Measurements from ENCODE around the gene KCND2. TPM values are rescaled to one million over a fixed set of nuclear protein-coding genes. Genes with fewer than 3 reads are reported as not detected.
"Not testable (repeated sequence)": the region's sequence is repeated elsewhere in the genome, so short reads cannot be mapped to it uniquely, and the experiment has no call there.

KCND2 gene
- total RNA-seq, 2 donors from 2014 or later, result 0.08 to 0.17 TPM

DNA sequence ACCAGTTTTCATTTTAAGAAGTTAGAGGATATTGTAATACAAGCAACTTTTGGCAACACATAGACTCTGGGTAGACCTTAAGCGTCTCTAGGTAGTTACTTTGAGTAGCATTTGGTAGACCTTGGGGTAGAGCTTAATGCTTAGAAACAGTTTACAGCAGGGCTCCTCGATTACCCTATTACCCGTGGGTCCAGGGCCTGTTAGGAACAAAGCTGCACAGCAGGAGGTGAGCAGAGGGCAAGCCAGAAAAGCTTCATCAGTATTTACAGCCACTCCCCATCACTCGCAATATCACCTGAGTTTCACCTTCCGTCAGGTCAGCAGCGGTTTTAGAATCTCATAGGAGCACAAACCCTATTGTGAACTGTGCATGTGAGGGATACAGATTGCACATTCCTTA, 411.5 kb downstream of the KCND2 start:
- H3K4me3 ChIP-seq, result no peak overlapping the region
- no peak overlapping the region for H3K27ac ChIP-seq
- H3K9me3 ChIP-seq, result no peaks in the 10 kb centered on the region
- H3K4me1 ChIP-seq, result no peaks in the 10 kb centered on the region
- H3K9ac ChIP-seq (ENCODE audit: low read depth in 2 of 2, low read length in 2 of 2), result no peak overlapping the region
- TF ChIP-seq, protein P1, sequence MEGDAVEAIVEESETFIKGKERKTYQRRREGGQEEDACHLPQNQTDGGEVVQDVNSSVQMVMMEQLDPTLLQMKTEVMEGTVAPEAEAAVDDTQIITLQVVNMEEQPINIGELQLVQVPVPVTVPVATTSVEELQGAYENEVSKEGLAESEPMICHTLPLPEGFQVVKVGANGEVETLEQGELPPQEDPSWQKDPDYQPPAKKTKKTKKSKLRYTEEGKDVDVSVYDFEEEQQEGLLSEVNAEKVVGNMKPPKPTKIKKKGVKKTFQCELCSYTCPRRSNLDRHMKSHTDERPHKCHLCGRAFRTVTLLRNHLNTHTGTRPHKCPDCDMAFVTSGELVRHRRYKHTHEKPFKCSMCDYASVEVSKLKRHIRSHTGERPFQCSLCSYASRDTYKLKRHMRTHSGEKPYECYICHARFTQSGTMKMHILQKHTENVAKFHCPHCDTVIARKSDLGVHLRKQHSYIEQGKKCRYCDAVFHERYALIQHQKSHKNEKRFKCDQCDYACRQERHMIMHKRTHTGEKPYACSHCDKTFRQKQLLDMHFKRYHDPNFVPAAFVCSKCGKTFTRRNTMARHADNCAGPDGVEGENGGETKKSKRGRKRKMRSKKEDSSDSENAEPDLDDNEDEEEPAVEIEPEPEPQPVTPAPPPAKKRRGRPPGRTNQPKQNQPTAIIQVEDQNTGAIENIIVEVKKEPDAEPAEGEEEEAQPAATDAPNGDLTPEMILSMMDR (IDR thresholded peaks at IDR 0.05), result no peak
- DNase-seq, result no peak
- intact Hi-C loops (cut with DNase I), result no loop called here
- H3K36me3 ChIP-seq, result no peaks in the 10 kb centered on the region
- no peaks in the 10 kb centered on the region for H3K27me3 ChIP-seq

DNA sequence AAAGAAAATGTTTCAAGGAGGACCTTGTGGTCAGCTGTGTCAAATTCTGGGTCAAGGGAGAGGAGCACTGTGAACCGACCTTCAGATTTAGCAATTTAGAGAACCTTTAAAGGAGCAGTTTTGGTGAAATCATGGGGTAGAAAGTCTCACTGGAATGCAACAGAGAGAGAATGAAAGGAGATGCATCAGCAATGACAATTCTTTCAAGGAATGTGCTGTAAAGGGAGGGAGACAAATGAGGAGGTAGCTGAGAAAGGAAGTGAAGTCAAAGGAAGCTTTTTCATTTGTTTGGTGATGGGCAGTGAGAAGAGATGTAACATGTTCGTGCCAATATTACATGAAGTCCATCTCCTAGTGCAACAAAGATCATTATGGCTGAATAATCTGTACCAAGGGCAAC, 418.9 kb downstream of the KCND2 start:
- H3K9ac ChIP-seq (ENCODE audit: low read depth in 2 of 2, low read length in 2 of 2), result no peak overlapping the region
- H3K4me1 ChIP-seq, result no peaks in the 10 kb centered on the region
- no peaks in the 10 kb centered on the region for H3K36me3 ChIP-seq
- TF ChIP-seq, protein P1 (IDR thresholded peaks at IDR 0.05), result no peak
- H3K27ac ChIP-seq, result no peak overlapping the region
- no peak overlapping the region for H3K4me3 ChIP-seq
- no peak for DNase-seq
- intact Hi-C loops (cut with DNase I), result no loop called here
- no peaks in the 10 kb centered on the region for H3K27me3 ChIP-seq
- H3K9me3 ChIP-seq, result no peaks in the 10 kb centered on the region

DNA sequence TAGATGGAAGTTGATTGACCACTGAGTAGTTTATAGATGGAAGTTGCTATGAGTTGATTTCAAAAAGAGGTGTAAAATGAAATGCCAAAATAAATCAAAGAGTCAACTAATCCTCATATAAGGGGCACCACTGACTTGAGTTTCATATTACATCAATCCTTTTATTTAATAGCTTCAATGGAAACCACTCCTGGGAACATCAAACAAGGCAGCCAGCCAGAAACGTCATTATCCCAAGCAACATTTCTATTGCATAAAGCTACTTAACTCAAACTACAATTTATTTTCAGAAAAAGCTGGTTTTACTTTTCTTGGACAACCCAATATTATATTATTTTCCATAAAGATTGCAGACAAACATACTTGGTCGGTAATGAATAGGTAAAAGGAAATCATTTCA, 422.9 kb downstream of the KCND2 start:
- H3K36me3 ChIP-seq, result no peaks in the 10 kb centered on the region
- no peak overlapping the region for H3K9ac ChIP-seq (ENCODE audit: low read depth in 2 of 2, low read length in 2 of 2)
- H3K4me1 ChIP-seq, result no peaks in the 10 kb centered on the region
- intact Hi-C loops (cut with DNase I), result no loop called here
- TF ChIP-seq, protein P1 (IDR thresholded peaks at IDR 0.05), result no peak
- no peak overlapping the region for H3K27ac ChIP-seq
- no peak for DNase-seq
- no peak overlapping the region for H3K4me3 ChIP-seq
- no peaks in the 10 kb centered on the region for H3K9me3 ChIP-seq
- no peaks in the 10 kb centered on the region for H3K27me3 ChIP-seq

DNA sequence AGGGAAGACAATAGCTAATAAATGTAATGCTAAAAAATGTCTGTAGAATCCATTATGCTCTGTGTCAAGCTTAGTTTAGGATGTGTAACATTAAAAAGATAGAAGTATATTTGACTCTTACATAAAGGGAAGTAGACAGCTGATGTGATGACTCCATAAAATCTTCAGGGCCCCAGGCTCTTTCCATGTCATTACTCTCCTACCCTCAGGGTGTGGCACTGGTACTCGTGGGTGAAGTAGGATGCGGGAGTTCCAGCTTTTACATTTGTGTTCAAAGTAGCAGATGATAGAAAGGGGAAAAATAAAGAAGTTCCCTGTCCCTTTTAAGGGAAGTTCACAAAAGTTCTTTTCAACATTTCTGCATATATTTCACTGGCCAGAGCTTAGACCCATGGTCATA, 427.8 kb downstream of the KCND2 start:
- H3K27me3 ChIP-seq, result no peaks in the 10 kb centered on the region
- no peak overlapping the region for H3K27ac ChIP-seq
- no peak overlapping the region for H3K9ac ChIP-seq (ENCODE audit: low read depth in 2 of 2, low read length in 2 of 2)
- H3K9me3 ChIP-seq, result no peaks in the 10 kb centered on the region
- intact Hi-C loops (cut with DNase I), result no loop called here
- no peaks in the 10 kb centered on the region for H3K4me1 ChIP-seq
- H3K36me3 ChIP-seq, result no peaks in the 10 kb centered on the region
- TF ChIP-seq, protein P1 (IDR thresholded peaks at IDR 0.05), result no peak
- DNase-seq, result no peak
- H3K4me3 ChIP-seq, result no peak overlapping the region

DNA sequence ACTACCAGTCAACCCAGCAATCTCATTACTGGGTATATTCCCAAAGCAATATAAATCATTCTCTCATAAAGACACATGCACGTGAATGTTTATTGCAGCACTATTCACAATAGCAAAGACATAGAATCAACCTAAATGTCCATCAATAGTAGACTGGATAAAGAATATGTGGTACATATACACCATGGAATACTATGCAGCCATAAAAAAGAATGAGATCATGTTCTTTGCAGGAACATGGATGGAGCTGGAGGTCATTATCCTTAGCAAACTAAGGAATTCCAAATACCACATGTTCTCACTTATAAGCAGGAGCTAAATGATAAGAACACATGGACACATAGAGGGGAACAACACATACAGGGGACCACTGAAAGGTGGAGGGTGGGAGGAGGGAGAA, 429.4 kb downstream of the KCND2 start:
- H3K9me3 ChIP-seq; H3K27ac ChIP-seq; H3K36me3 ChIP-seq; intact Hi-C loops (cut with DNase I); H3K4me3 ChIP-seq; DNase-seq; H3K27me3 ChIP-seq; H3K9ac ChIP-seq (ENCODE audit: low read depth in 2 of 2, low read length in 2 of 2); H3K4me1 ChIP-seq: not testable (repeated sequence)

DNA sequence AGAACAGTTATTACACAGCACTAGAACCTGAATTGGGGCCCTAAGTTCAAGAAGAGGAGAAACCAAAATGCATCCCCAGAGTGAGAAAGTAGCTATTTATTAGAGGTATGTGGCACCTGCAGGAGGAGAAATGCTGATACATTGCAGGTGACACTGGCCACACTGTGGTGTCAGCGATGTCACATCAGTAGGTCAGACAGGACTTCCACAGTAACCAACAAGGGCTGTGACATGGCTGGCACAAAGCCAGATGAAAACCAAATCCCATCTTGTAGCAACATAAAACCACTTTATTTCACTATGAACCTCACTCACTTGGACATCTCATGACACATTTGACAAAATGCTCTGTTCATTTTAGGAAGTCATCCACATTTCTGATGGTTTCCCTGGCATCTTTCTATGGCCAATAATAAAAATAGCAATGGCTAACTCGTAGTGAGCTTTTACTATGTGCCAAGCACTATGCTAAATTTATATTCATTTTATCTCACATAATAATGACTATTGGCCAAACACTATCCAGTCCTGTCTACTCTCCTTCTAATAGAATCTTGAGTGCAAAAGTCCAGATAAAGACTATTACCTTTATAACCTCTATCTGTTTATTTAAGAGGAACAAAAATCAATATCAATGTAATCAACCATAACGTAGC, 430.7 kb downstream of the KCND2 start:
- Histone ChIP-seq H3K27me3 (no peaks in the 10 kb centered on the region), H3K36me3 (no peaks in the 10 kb centered on the region), H3K9me3 (no peaks in the 10 kb centered on the region), H3K27ac (no peak overlapping the region), H3K4me1 (no peaks in the 10 kb centered on the region), H3K9ac (ENCODE audit: low read depth in 2 of 2, low read length in 2 of 2) (no peak overlapping the region), H3K4me3 (no peak overlapping the region)
- intact Hi-C loops (cut with DNase I), result no loop called here
- DNase-seq, result no peak
- TF ChIP-seq, protein P1 (IDR thresholded peaks at IDR 0.05), result no peak
